Skeletal muscle satellite cell (primary cell): ENCODE data around the gene KCTD15.

Experiments
- H3K27me3 ChIP-seq: 2 replicates; pipeline ENCODE4 v1.7.0; 2013; ENCODE audit warnings: low read length; ENCODE audit not compliant: control insufficient read depth, insufficient read depth
- H3K36me3 ChIP-seq: 2 replicates; pipeline ENCODE4 v1.7.0; 2013; ENCODE audit warnings: mild to moderate bottlenecking, control low read depth, low read length; ENCODE audit not compliant: insufficient read depth
- H3K4me1 ChIP-seq: 2 replicates; pipeline ENCODE4 v1.7.0; 2013; ENCODE audit warnings: low read length; ENCODE audit not compliant: control insufficient read depth, insufficient read depth
- H3K4me2 ChIP-seq: 2 replicates; pipeline ENCODE4 v1.7.0; 2013; ENCODE audit warnings: mild to moderate bottlenecking, low read length
- H3K4me3 ChIP-seq: 2 replicates; pipeline ENCODE4 v1.7.0; 2013; ENCODE audit warnings: low read length
- H3K9ac ChIP-seq: 2 replicates; pipeline ENCODE4 v1.7.0; 2013; ENCODE audit warnings: mild to moderate bottlenecking, low read depth, low read length, moderate library complexity
- H3K9me3 ChIP-seq: replicated peaks from 2 replicates; pipeline ENCODE4 v1.7.0; 2013; ENCODE audit warnings: mild to moderate bottlenecking, control low read depth, low read length

KCTD15 gene

GRCh38 chr19:33800012-33800680, 3.5 kb downstream of the KCTD15 start:
- peaks cover 13% of the 10 kb centered on the region for H3K36me3 ChIP-seq
- no peaks in the 10 kb centered on the region for H3K9me3 ChIP-seq
- no peak overlapping the region for H3K9ac ChIP-seq

DNA sequence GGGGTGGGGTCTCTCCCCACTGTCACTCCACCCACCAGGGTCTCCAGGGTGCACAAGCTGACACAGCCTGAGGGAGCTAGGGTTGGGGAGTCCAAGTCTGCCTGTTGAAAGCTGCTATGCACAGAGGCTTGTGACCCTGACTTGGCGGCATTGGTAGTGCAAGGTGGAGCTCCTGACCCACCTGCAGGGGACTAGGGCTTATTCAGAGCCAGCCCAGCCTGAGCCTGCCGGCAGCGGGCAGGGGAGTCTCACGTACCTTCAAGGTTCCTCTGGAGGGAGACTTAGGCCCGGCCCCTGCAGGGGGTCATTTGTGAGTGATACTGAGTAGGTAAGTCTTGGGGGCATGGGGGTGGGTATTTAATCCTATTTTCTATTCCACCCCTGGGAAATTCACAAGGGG, 4.7 kb downstream of the KCTD15 start:
- Histone ChIP-seq H3K9ac (no peak overlapping the region), H3K36me3 (peaks cover 13% of the 10 kb centered on the region), H3K4me2 (no peak overlapping the region), H3K9me3 (no peaks in the 10 kb centered on the region), H3K4me1 (no peaks in the 10 kb centered on the region), H3K27me3 (no peaks in the 10 kb centered on the region), H3K4me3 (no peak overlapping the region)

More at GRCh38 chr19:33800012-33800680, 3.5 kb downstream of the KCTD15 start:
- Histone ChIP-seq H3K4me1 (no peaks in the 10 kb centered on the region), H3K4me2 (no peak overlapping the region), H3K4me3 (no peak overlapping the region), H3K27me3 (no peaks in the 10 kb centered on the region)

- H3K27me3 ChIP-seq = no peaks in the 10 kb centered on the region
- H3K4me3 ChIP-seq = no peak overlapping the region
- no peak overlapping the region for H3K9ac ChIP-seq
- peaks cover 18% of the 10 kb centered on the region for H3K36me3 ChIP-seq
- no peaks in the 10 kb centered on the region for H3K4me1 ChIP-seq
- H3K9me3 ChIP-seq = no peaks in the 10 kb centered on the region
- H3K4me2 ChIP-seq = no peak overlapping the region
These were observed 5.3 kb downstream of the KCTD15 start for GRCh38 chr19:33802001-33802400.

DNA sequence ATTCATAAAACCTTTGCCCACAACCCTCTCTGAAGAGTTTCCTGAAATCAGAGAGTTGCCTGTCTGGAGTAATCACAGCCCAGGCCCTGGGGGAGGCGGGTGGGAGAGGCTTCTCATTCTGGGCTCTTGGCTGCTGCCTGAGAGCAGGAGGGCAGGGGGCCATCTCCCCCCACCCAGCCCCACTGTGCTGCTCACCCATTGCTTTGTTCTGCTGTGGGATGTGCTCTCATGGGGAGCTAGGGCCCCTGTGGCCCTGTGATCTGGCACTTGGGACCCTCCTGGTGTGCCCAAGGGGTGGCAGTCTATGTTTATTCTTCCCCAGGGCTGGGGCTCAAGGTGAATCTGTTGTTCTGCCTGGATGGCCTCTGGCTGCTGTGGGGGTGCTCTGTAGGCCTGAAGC, 6.1 kb downstream of the KCTD15 start:
- Histone ChIP-seq H3K9ac (no peak overlapping the region), H3K4me3 (no peak overlapping the region), H3K36me3 (peaks cover 18% of the 10 kb centered on the region), H3K27me3 (no peaks in the 10 kb centered on the region), H3K4me1 (no peaks in the 10 kb centered on the region), H3K4me2 (no peak overlapping the region), H3K9me3 (no peaks in the 10 kb centered on the region)

DNA sequence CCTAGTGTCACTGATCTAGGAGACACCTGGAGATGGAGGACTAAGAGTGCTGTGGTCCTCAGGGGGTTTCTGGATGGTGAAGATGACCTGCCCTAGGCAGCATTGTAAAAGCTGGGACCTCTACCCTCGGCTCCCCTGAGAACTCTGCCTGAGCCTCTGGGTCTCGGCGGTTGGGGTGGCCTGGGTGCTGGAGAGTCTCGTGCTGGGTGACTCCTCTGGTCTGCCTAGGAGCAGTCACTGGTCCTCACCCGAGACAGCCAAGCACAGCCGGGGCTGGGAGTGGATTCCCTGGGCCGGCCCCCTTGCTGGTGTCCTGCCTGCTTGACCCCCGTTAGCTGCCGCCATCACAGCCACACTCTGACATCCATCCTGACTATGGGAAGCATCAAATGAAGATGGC, 6.7 kb downstream of the KCTD15 start:
- no peaks in the 10 kb centered on the region for H3K27me3 ChIP-seq
- no peak overlapping the region for H3K4me2 ChIP-seq
- no peak overlapping the region for H3K4me3 ChIP-seq
- H3K4me1 ChIP-seq = no peaks in the 10 kb centered on the region
- H3K9ac ChIP-seq = no peak overlapping the region
- no peaks in the 10 kb centered on the region for H3K9me3 ChIP-seq
- peaks cover 18% of the 10 kb centered on the region for H3K36me3 ChIP-seq

DNA sequence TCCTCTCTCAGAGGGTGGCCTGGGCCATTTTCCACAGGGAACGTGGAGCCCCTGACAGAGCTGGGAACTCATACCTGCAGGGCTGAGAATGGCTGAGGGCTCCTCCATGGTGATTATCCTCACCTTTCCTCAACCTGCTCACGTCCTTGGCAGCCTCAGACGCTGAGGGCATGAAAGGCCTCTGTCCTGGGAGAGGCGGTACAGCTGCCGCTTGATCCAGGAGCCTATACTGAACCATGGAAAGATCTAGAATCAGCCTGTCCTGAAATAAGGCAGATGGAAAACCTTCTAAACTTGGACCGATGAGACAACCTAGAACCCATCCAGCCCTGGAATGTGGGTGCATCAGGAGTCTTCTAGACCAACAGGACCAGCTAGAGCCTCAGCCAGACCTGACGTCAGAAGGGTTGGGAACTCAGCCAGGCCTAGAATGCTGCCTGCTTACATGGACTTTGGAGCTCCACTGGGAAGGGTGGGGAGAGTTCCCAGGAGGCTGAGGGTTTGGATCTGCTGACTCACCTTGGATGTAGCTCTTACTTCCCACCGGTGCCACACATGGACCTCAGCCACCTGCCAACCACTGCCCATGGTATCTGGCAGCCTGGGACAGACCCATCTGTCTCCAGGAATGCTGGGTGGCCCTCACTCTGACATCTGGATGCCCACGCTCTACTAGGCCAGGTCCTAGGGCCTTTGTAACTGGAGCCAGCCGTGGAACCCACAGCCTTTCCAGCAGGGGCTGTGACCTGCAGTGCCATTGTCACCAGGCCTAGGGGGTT, 7.5 kb downstream of the KCTD15 start:
- Histone ChIP-seq H3K4me3 (no peak overlapping the region), H3K36me3 (peaks cover 18% of the 10 kb centered on the region), H3K4me2 (no peak overlapping the region)

DNA sequence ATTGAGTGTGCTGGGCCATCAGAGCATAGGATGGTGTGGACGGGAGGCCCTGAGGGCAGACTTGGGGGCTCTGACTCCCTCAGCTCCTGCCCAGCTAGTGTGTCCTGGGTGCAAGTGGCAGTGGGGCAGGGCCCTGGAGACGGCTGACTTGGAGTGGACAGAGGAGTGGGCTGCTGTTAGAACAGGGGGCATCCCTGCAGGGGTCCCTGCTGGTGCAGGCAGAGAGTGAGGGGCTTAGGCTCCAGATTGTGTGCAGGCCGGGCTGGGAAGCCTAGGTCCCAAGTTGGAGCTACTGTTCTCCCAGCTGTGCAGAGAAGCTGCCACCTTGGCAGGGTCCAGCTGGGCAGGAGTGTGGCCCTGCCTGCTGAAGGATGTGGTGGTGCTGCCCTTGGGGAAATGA, 8.6 kb downstream of the KCTD15 start:
- Histone ChIP-seq H3K27me3 (no peaks in the 10 kb centered on the region), H3K36me3 (peaks cover 18% of the 10 kb centered on the region), H3K9me3 (no peaks in the 10 kb centered on the region), H3K4me1 (no peaks in the 10 kb centered on the region), H3K9ac (no peak overlapping the region), H3K4me2 (no peak overlapping the region), H3K4me3 (no peak overlapping the region)

More for the DNA sequence above, 7.5 kb downstream of the KCTD15 start:
- H3K9me3 ChIP-seq = no peaks in the 10 kb centered on the region
- H3K9ac ChIP-seq = no peak overlapping the region
- H3K4me1 ChIP-seq = no peaks in the 10 kb centered on the region
- no peaks in the 10 kb centered on the region for H3K27me3 ChIP-seq

DNA sequence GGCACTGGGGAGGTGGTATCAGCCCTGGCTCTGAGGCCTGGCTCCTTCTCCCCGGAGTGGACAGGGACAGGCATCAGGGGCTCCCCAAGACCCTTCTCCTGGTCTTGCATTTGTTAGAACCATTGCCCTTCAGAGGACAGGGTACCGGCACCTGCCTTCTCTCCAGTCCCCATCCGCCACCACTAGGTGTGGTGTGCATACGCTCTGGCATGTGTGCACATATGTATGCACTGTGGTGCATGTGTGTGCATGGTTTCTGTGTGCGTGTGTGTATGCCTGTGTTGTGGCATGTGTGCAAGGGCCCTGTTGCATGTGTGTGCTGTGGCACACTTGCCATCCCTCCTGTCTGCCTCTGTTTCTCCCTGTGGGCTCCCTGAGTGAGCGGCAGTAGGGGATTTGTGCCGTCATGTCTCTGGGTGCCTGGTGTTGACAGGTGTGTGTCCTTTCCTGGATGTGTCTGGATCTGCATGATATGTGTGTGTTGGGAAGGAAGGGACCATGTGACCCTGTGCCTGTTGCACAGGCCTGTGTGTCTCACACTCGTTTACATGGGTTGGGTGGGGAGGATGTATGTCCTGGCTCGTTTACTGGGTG, 9.3 kb downstream of the KCTD15 start:
- H3K36me3 ChIP-seq = peaks cover 18% of the 10 kb centered on the region
- no peak overlapping the region for H3K4me3 ChIP-seq
- H3K4me1 ChIP-seq = no peaks in the 10 kb centered on the region
- H3K4me2 ChIP-seq = no peak overlapping the region
- H3K9me3 ChIP-seq = no peaks in the 10 kb centered on the region
- H3K27me3 ChIP-seq = no peaks in the 10 kb centered on the region
- H3K9ac ChIP-seq = no peak overlapping the region

DNA sequence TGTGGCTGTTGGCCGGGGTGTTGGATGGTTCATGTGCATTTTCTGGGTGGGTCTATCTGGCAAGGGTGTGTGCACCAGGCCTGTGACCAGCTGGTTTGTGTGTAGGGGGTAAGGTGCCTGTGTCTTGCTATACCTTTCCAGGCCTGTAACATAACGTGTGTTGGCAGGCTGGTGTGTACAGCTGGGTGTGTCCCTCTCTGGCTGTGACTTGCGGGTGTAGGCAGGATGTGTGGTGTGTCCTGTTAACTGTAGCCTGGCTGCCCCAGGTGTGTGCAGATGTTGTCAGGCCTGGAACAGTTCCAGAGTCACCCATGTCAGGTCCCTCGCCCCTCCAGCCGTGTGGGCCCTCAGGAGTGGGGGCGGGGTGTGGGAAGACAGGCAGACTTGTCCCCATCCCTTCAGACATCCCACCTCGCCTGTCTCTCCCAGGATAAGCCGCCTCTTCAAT, 9.8 kb downstream of the KCTD15 start:
- H3K9me3 ChIP-seq = no peaks in the 10 kb centered on the region
- no peaks in the 10 kb centered on the region for H3K4me1 ChIP-seq
- no peak overlapping the region for H3K4me2 ChIP-seq
- H3K4me3 ChIP-seq = no peak overlapping the region
- peaks cover 17% of the 10 kb centered on the region for H3K36me3 ChIP-seq
- no peaks in the 10 kb centered on the region for H3K27me3 ChIP-seq
- H3K9ac ChIP-seq = no peak overlapping the region

GRCh38 chr19:33808399-33808798, 11.7 kb downstream of the KCTD15 start:
- Histone ChIP-seq H3K4me3 (no peak overlapping the region), H3K27me3 (no peaks in the 10 kb centered on the region), H3K4me2 (no peak overlapping the region), H3K4me1 (no peaks in the 10 kb centered on the region), H3K9me3 (no peaks in the 10 kb centered on the region), H3K9ac (no peak overlapping the region), H3K36me3 (peaks cover 10% of the 10 kb centered on the region)

- H3K36me3 ChIP-seq = peaks cover 10% of the 10 kb centered on the region
- H3K27me3 ChIP-seq = no peaks in the 10 kb centered on the region
- no peaks in the 10 kb centered on the region for H3K9me3 ChIP-seq
- no peak overlapping the region for H3K4me2 ChIP-seq
- no peak overlapping the region for H3K4me3 ChIP-seq
- H3K4me1 ChIP-seq = no peaks in the 10 kb centered on the region
- no peak overlapping the region for H3K9ac ChIP-seq
These were observed 13.3 kb downstream of the KCTD15 start for GRCh38 chr19:33809960-33810359.
